GM12878 (cell line): ENCODE results near the gene MAP4.

Source experiments
- ESRRA ChIP-seq: IDR thresholded peaks from 2 replicates; pipeline ENCODE4 v1.6.1; 2012; ENCODE audit warnings: mild to moderate bottlenecking, low read length, improper control_type of control experiment
- EZH2 ChIP-seq: IDR thresholded peaks from 2 replicates; pipeline ENCODE4 v1.6.1; 2012; ENCODE audit warnings: low read depth, mild to moderate bottlenecking, control low read depth, inconsistent platforms, low read length, borderline replicate concordance; ENCODE audit not compliant: control insufficient read depth
- NR2F1 ChIP-seq: fragments of 450-650 bp; conservative IDR thresholded peaks from 2 replicates; pipeline ENCODE4 v1.6.1; 2017; ENCODE audit warnings: mild to moderate bottlenecking
- POLR2A ChIP-seq: IDR thresholded peaks from 2 replicates; pipeline ENCODE4 v1.6.1; 2011; ENCODE audit warnings: low read depth, mild to moderate bottlenecking, low read length
- SUZ12 ChIP-seq: fragments of 200-600 bp; sonication (generic); IDR thresholded peaks from one replicate; pipeline ENCODE4 v1.6.1; 2018; ENCODE audit warnings: antibody characterized with exemption, mild to moderate bottlenecking; ENCODE audit not compliant: unreplicated experiment
- TARDBP ChIP-seq: IDR thresholded peaks from 2 replicates; pipeline ENCODE4 v1.6.1; 2016; ENCODE audit warnings: borderline replicate concordance
- TF ChIP-seq, protein P1 (sequence below): IDR thresholded peaks from 2 replicates; pipeline ENCODE4 v1.6.1; 2011; ENCODE audit warnings: low read depth, mild to moderate bottlenecking, low read length, moderate library complexity, borderline replicate concordance; ENCODE audit errors: extremely low read depth
- TF ChIP-seq, protein P2 (sequence below), 3 experiments: IDR thresholded peaks in 2 of 3; conservative IDR thresholded peaks in 1 of 3; 2 replicates each; pipeline ENCODE4 v1.5.1; 2011; ENCODE audit warnings: low read depth in 3 of 3, low read length in 3 of 3, mild to moderate bottlenecking in 3 of 3, control low read depth in 2 of 3, moderate library complexity in 2 of 3, inconsistent platforms in 1 of 3, mixed read lengths in 1 of 3; ENCODE audit not compliant: control insufficient read depth in 2 of 3, insufficient read depth in 1 of 3; ENCODE audit errors: extremely low read depth in 1 of 3
- TF ChIP-seq, protein P3 (sequence below): IDR thresholded peaks from 2 replicates; pipeline ENCODE4 v1.6.1; 2012; ENCODE audit warnings: low read depth, low read length, improper control_type of control experiment
- TF ChIP-seq, protein P4 (sequence below): IDR thresholded peaks from 2 replicates; pipeline ENCODE4 v1.6.1; 2012; ENCODE audit warnings: mild to moderate bottlenecking, low read depth, low read length

DNA sequence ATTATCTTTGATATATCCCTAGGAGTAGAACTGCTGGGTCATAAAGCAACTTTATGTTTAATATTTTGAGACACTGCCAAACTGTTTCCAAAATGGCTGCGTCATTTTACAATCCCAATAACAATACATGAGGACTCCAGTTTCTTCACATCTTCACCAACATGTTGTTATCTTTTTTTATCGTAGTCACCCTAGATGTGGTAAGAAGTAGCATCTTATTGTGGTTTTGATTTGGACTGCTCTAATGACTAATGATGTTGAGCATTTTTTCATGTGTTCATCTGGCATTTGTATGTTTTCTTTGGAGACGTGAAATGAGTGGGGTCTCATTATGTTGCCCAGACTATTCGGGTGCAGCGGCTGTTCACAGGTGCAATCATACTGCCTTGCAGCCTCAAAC, 83.8 kb downstream of the MAP4 start:
- TF ChIP-seq, protein P1, sequence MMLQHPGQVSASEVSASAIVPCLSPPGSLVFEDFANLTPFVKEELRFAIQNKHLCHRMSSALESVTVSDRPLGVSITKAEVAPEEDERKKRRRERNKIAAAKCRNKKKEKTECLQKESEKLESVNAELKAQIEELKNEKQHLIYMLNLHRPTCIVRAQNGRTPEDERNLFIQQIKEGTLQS: no peak
- TF ChIP-seq SUZ12 (no peak), NR2F1 (no peak), POLR2A (no peak), EZH2 (no peak), TARDBP (no peak), ESRRA (no peak)
- TF ChIP-seq, protein P2, sequence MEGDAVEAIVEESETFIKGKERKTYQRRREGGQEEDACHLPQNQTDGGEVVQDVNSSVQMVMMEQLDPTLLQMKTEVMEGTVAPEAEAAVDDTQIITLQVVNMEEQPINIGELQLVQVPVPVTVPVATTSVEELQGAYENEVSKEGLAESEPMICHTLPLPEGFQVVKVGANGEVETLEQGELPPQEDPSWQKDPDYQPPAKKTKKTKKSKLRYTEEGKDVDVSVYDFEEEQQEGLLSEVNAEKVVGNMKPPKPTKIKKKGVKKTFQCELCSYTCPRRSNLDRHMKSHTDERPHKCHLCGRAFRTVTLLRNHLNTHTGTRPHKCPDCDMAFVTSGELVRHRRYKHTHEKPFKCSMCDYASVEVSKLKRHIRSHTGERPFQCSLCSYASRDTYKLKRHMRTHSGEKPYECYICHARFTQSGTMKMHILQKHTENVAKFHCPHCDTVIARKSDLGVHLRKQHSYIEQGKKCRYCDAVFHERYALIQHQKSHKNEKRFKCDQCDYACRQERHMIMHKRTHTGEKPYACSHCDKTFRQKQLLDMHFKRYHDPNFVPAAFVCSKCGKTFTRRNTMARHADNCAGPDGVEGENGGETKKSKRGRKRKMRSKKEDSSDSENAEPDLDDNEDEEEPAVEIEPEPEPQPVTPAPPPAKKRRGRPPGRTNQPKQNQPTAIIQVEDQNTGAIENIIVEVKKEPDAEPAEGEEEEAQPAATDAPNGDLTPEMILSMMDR (IDR thresholded peaks at IDR 0.05 in 2 of 3, conservative IDR thresholded peaks at IDR 0.05 in 1 of 3; ENCODE audit: control insufficient read depth in 2 of 3, extremely low read depth in 1 of 3, insufficient read depth in 1 of 3, low read depth in 3 of 3, low read length in 3 of 3): no peak
- TF ChIP-seq, protein P3, sequence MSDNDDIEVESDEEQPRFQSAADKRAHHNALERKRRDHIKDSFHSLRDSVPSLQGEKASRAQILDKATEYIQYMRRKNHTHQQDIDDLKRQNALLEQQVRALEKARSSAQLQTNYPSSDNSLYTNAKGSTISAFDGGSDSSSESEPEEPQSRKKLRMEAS: no peak
- TF ChIP-seq, protein P4, sequence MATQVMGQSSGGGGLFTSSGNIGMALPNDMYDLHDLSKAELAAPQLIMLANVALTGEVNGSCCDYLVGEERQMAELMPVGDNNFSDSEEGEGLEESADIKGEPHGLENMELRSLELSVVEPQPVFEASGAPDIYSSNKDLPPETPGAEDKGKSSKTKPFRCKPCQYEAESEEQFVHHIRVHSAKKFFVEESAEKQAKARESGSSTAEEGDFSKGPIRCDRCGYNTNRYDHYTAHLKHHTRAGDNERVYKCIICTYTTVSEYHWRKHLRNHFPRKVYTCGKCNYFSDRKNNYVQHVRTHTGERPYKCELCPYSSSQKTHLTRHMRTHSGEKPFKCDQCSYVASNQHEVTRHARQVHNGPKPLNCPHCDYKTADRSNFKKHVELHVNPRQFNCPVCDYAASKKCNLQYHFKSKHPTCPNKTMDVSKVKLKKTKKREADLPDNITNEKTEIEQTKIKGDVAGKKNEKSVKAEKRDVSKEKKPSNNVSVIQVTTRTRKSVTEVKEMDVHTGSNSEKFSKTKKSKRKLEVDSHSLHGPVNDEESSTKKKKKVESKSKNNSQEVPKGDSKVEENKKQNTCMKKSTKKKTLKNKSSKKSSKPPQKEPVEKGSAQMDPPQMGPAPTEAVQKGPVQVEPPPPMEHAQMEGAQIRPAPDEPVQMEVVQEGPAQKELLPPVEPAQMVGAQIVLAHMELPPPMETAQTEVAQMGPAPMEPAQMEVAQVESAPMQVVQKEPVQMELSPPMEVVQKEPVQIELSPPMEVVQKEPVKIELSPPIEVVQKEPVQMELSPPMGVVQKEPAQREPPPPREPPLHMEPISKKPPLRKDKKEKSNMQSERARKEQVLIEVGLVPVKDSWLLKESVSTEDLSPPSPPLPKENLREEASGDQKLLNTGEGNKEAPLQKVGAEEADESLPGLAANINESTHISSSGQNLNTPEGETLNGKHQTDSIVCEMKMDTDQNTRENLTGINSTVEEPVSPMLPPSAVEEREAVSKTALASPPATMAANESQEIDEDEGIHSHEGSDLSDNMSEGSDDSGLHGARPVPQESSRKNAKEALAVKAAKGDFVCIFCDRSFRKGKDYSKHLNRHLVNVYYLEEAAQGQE: no peak
